Fibroblast of skin of abdomen (primary cell): ENCODE measurements around the gene MYDGF.

Source experiments
- DNase-seq: peaks from one replicate; pipeline ENCODE4 v3.0.0-alpha.2; 2013

MYDGF gene

DNA sequence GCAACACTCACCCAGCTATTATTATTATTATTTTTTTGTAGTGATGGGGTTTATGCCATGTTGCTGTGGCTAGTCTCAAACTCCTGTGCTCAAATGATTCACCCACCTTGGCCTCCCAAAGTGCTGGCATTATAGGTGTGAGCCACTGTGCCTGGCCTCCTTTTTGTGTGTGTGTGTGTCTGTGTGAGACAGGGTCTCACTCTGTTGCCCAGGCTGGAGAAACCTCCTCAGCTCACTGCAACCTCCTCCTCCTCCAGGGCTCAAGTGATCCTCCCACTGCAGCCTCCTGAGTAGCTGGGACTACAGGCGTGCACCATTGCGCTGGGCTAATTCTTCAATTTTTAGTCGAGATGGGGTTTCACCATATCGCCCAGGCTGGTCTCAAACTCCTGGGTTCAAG is 3.6 kb upstream of the MYDGF start:
- DNase-seq = no peak

DNA sequence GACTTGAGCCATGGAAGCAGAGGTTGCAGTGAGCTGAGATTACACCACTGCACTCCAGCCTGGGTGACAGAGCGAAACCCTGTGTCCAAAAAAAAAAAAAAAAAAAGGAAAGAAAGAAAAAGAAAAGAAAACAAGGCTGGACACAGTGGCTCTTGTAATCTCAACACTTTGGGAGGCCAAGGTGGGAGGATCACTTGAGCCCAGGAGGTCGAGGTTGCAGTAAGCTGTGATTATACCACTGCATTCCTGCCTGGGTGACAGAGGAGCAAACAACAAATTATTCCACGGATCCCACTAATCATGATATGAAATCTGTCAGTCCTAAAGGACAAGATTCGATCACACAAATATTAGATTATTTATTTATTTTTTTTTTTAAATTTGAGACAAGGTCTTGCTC is 3.1 kb upstream of the MYDGF start:
- no peak for DNase-seq

DNA sequence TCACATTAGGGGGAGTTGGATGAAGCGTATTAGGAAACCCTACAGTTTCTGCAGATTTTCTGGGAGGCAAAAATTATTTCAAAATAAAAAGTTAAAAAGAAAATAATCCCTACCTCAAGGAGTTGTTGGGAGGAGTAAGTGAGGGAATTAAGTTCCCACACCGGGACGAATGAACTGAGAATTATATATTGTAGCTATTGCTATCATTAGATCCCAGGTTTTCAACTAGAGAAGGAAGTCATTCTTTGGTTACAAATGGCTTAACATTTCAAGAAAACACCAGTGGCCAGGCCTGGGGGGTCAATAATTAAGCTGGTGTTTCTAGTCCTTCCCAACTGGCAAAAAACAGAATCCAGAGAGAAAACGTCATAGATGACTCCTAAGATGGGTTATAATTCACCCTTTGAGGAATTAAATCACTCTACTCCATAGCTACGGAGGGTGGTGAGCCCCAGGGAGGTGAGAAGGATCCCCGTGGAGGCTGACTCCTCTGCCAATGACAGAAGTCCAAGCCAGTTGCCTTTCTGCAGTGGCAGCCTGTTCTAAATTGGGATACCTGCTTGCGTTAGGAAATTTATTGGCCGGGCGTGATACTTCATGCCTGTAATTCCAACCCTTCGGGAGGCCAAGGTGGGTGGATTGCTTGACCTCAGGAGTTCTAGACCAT is 1.2 kb upstream of the MYDGF start:
- no peak for DNase-seq

GRCh38 chr19:4664642-4665041 is 5.5 kb downstream of the MYDGF start:
- DNase-seq = no peak

GRCh38 chr19:4662812-4663211 is 7.3 kb downstream of the MYDGF start:
- DNase-seq = no peak

- DNase-seq = no peak
Measured at GRCh38 chr19:4662020-4662695, 8.0 kb downstream of the MYDGF start.

GRCh38 chr19:4660993-4661392 is 9.1 kb downstream of the MYDGF start:
- no peak for DNase-seq

GRCh38 chr19:4660181-4660791 is 9.9 kb downstream of the MYDGF start:
- no peak for DNase-seq

DNA sequence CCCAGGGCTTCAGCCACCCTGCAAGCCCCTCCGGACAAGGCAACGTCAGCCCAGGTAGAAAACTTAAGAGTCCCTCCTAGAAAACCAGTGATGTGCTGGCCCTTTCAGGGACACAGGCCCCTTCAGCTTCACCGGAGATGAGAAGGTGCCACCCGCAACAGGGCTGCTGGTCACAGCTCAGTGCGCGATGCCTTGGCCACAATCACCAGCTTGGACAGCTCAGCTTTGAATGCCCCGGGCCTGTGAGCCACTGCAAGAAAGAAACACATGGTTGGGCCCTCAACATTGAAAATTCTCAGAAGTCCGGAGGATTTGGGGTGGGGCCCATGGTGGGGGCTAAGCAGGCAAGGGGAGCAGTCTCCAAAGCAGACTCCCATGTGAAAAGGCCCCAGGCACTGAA is 12.3 kb downstream of the MYDGF start:
- DNase-seq = no peak

DNA sequence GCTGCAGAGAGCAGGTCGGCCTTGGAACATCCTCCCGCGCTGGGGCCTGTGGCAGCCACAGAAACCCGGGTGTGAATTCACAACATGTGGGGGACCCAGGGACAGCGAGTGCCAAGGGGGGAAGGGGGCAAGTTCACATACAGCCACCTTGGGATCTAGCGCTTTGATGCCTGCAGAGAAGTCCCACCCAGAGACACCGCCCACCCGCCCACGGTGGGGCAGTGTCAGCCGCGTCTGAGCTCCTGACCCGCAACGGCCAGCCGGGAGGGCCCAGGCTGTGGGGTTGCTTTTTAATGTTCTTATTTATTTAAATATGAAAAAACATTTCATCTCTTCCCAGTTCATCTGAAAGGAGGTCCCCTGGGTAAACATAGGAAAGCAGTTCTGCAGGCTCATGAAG is 12.9 kb downstream of the MYDGF start:
- no peak for DNase-seq

- no peak for DNase-seq
Measured at GRCh38 chr19:4656102-4656501, 14.0 kb downstream of the MYDGF start.

DNA sequence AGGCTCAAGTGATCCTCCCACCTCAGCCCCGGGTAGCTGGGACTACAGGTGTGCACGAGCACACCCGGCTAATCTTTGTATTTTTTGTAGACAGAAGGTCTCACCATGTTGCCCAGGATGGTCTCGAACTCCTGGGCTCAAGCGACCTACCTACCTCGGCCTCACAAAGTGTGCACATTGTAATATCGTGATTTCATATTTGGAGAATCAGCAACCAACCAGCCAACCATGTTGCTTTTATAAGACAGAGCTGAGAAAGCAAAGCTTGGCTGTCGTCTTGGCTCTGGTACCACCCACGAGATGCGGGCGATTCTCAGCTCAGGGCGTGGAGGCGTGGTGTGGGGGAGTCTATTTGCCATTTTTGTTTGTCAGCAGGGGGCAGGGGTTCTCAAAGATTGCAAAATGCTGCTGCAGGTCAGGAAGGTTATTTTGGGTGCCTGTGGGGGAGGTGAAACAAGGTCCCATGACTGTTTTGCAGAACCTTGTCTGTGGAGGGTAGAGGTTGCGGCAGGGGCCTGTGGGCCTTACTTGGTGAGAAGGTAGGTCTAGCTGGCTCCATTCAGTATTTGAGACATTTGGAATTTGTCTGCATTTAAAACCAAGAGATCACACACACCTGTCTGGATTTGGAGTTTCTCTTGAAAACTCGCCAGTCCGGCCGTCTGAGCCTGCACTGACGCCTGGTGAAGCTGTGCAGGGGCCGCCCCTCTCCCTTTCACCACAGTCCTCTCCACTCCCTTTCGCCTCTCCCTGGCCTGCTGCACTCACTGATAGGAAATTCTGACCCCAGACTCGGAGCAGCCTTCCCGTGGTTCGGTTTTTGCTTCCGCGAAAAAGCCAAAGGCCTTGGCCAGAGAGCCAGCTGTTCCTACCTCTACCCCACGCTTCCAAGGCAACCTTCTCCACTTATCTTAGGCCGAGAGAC is 15.4 kb downstream of the MYDGF start:
- DNase-seq = no peak

DNA sequence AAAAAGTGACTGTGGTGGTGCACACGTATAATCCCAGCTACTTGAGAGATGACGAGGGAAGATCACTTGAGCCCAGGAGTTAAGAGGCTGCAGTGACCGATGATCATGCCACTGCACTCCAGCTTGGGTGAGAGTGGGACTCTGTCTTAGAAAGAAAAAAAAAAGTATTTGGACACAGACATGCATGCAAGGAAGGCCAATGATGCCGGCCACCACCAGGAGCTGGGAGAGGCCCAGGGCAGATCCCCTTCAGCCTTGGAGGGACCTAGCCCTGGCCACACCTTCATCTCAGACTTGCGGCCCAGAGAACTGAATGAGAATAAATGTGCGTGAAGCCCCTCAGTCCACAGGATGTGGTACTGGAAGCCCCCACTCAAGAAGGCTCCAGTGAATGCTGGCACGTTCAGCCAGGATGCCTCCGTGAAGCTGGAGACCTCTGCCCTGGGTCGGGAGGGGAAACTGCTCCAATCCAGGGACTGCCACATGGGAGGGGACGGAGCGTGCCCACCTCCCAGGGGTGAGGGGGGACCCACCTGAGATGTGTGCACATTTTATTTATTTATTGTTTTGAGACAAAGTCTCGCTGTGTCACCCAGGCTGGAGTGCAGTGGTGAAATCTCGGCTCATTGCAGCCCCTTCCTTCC is 16.2 kb downstream of the MYDGF start:
- no peak for DNase-seq

DNA sequence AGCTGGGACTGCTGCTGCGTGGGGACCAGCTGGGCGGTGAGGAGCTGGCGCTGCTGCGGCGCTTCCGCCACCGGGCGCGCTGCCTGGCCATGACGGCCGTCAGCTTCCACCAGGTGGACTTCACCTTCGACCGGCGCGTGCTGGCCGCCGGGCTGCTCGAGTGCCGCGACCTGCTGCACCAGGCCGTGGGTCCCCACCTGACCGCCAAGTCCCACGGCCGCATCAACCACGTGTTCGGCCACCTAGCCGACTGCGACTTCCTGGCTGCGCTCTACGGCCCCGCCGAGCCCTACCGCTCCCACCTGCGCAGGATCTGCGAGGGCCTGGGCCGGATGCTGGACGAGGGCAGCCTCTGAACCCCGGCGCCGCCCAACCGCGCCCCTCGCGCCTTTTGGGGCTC is 18.1 kb downstream of the MYDGF start:
- no peak for DNase-seq

GRCh38 chr19:4650159-4650558 is 20.0 kb downstream of the MYDGF start:
- no peak for DNase-seq

- no peak for DNase-seq
Measured at GRCh38 chr19:4649392-4650047, 20.6 kb downstream of the MYDGF start.

DNA sequence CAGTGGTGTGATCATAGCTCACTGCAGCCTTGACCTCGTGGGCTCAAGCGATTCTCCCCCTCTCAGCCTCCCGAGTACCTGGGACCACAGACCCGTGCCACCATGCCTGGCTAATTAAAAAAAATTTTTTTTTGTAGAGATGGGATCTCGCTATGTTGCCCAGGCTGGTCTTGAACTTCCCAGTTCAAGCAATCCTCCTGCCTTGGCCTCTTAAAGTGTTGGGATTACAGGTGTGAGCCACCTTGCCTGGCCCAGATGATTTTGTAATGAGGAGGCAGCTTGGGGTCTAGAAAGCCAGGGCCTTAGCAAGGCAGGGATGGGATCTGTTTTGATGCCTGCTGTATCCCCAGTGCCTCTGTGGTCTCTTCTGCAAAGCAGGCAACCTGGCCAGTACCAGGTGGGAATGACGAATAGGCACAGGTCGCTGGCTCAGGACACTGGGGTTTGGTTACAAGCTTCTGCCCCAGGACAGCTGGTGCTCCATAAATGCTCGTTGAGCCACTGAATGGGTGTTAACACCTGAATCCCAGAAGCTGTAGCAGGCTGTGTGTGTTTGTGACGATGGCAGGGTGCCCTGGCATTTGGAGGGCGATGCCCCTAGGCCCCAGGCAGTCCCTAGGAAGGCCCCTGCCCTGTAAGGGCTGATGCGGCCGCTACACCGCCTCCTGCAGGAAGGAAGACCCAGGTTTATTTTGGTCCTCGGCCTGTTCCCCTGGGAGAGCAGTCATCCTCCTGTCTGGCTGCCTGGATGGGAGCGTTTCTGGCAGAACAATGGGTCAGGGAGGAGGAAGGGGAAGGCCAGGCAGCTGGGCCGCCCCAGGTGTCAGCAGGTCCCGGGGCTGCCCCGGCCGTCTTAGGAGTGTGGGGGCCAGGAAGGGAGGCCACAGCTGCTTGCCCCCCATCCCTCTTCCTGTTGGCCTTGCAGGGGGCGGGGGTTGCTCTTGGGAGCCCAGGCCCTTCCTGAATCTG is 22.2 kb downstream of the MYDGF start:
- no peak for DNase-seq

DNA sequence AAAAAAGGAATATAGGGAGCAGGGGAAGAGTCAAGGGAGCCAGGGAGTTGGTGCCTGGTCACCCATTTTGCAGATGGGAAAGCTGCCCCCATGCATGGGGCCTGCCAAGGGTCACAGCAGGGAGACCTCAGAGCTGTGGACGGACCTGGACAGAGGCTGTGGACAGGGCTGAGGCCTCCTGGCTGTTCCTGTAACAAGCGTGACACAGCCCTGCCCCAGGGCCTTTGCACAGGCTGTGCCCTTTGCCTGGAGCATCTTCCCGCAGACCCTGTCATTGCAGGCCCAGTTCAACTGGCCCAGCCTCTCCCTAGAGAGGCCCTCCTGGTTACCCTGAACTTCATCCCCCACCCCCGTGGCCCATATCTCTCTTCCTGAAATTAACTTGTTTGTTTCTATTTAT is 24.4 kb downstream of the MYDGF start:
- DNase-seq = no peak

DNA sequence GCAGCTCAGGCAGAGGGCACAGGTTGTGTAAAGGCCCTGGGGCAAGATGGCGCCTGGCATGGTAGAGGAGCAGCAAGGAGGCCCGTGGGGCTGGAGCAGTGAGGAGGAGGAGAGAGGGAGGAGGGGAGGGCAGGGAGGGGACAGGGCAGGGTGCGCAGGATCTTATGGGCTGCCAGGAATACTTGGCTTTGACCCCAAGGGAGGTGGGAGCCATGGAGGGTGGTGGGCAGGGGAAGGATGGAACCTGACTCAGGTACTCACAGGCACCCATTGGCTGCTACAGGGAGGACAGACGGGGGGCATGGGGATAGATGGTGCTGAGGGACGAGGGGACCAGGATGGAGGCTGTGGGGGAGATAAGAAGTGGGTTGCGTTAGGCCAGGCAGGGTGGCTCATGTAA is 27.5 kb downstream of the MYDGF start:
- DNase-seq = no peak

- no peak for DNase-seq
Measured at GRCh38 chr19:4641132-4641531, 29.0 kb downstream of the MYDGF start.
